GM23338 (cell line): ENCODE results near the gene SNPH. TPM values are rescaled to one million over a fixed set of nuclear protein-coding genes. Genes with fewer than 3 reads are reported as not detected.

Experiments used
- ATAC-seq: fragments of 200-7000 bp; cut with Tn5 transposase; 3 replicates; pipeline ENCODE4 v1.9.1; 2020
- DNase-seq: peaks from one replicate; pipeline ENCODE4 v3.0.0-alpha.2; 2015; ENCODE audit warnings: low spot score
- H2AFZ ChIP-seq: fragments of 200-600 bp; sonication (generic); 2 replicates; pipeline ENCODE4 v1.8.0; 2016; ENCODE audit warnings: antibody characterized with exemption, mild to moderate bottlenecking, moderate library complexity
- H3F3A ChIP-seq: fragments of 200-600 bp; sonication (generic); replicated peaks from 2 replicates; pipeline ENCODE4 v1.8.0; 2017; ENCODE audit warnings: antibody characterized with exemption, mixed run types, low read depth
- H3K27ac ChIP-seq: fragments of 200-600 bp; sonication (generic); 2 replicates; pipeline ENCODE4 v1.6.1; 2016; ENCODE audit warnings: low read depth
- H3K27me3 ChIP-seq: fragments of 200-600 bp; sonication (generic); 2 replicates; pipeline ENCODE4 v1.8.0; 2016; ENCODE audit warnings: mild to moderate bottlenecking, mixed run types, moderate library complexity; ENCODE audit not compliant: insufficient read depth
- H3K36me3 ChIP-seq: fragments of 200-600 bp; sonication (generic); 2 replicates; pipeline ENCODE4 v1.8.0; 2016; ENCODE audit warnings: mild to moderate bottlenecking; ENCODE audit not compliant: insufficient read depth
- H3K4me1 ChIP-seq: fragments of 200-600 bp; sonication (generic); 2 replicates; pipeline ENCODE4 v1.8.0; 2016; ENCODE audit warnings: mild to moderate bottlenecking, moderate library complexity; ENCODE audit not compliant: insufficient read depth
- H3K4me2 ChIP-seq: fragments of 200-600 bp; sonication (generic); 2 replicates; pipeline ENCODE4 v1.7.1; 2017; ENCODE audit warnings: mixed run types
- H3K4me3 ChIP-seq: fragments of 200-600 bp; sonication (generic); 2 replicates; pipeline ENCODE4 v1.6.1; 2016; ENCODE audit warnings: mixed run types
- H3K79me2 ChIP-seq: fragments of 200-600 bp; sonication (generic); replicated peaks from 2 replicates; pipeline ENCODE4 v1.8.0; 2017; ENCODE audit warnings: mild to moderate bottlenecking; ENCODE audit not compliant: insufficient read depth
- H3K9me2 ChIP-seq: fragments of 200-600 bp; sonication (generic); 2 replicates; pipeline ENCODE4 v1.8.0; 2017; ENCODE audit not compliant: insufficient read depth
- H4K20me1 ChIP-seq: fragments of 200-600 bp; sonication (generic); replicated peaks from 2 replicates; pipeline ENCODE4 v1.8.0; 2017; ENCODE audit warnings: mild to moderate bottlenecking; ENCODE audit not compliant: insufficient read depth
- H3K27ac Mint-ChIP-seq: 2 replicates; pipeline ENCODE4 v1.8.0; 2020; ENCODE audit warnings: inconsistent platforms, mild to moderate bottlenecking, moderate library complexity, mixed read lengths
- H3K27me3 Mint-ChIP-seq: 3 replicates; pipeline ENCODE4 v1.8.0; 2022; ENCODE audit warnings: low read depth, mild to moderate bottlenecking, moderate library complexity, mixed read lengths, inconsistent platforms; ENCODE audit not compliant: insufficient read depth, poor library complexity
- H3K36me3 Mint-ChIP-seq: 3 replicates; pipeline ENCODE4 v1.8.0; 2021; ENCODE audit warnings: low read depth, mild to moderate bottlenecking, inconsistent platforms, moderate library complexity, mixed read lengths
- H3K4me1 Mint-ChIP-seq: 3 replicates; pipeline ENCODE4 v1.8.0; 2020; ENCODE audit warnings: mild to moderate bottlenecking, inconsistent platforms, mixed read lengths
- H3K4me3 Mint-ChIP-seq: 3 replicates; pipeline ENCODE4 v1.8.0; 2021; ENCODE audit warnings: moderate library complexity, mild to moderate bottlenecking, inconsistent platforms, mixed read lengths
- H3K9me3 Mint-ChIP-seq: 3 replicates; pipeline ENCODE4 v1.8.0; 2020; ENCODE audit warnings: moderate library complexity, mild to moderate bottlenecking, inconsistent platforms, mixed read lengths
- CREB1 ChIP-seq: fragments of 250-450 bp; sonication (Bioruptor Pico); IDR thresholded peaks from 2 replicates; pipeline ENCODE4 v1.5.0; 2020; ENCODE audit warnings: low read depth, mild to moderate bottlenecking, moderate library complexity
- EZH2 ChIP-seq: fragments of 200-600 bp; sonication (generic); IDR thresholded peaks from one replicate; pipeline ENCODE4 v1.8.0; 2017; ENCODE audit warnings: antibody characterized with exemption, mild to moderate bottlenecking, low read depth; ENCODE audit not compliant: unreplicated experiment
- EZH2phosphoT487 ChIP-seq: fragments of 200-600 bp; sonication (generic); IDR thresholded peaks from one replicate; pipeline ENCODE4 v1.8.1; 2018; ENCODE audit warnings: antibody characterized with exemption; ENCODE audit not compliant: unreplicated experiment
- POLR2AphosphoS5 ChIP-seq: IDR thresholded peaks from 2 replicates; pipeline ENCODE4 v1.6.1; 2016; ENCODE audit warnings: antibody characterized with exemption, low read depth
- STAT1 ChIP-seq: IDR thresholded peaks from one replicate; pipeline ENCODE4 v1.6.1; 2016; ENCODE audit warnings: antibody characterized with exemption; ENCODE audit not compliant: unreplicated experiment
- ZNF331 ChIP-seq: fragments of 250-450 bp; sonication (Bioruptor Pico); IDR thresholded peaks from 2 replicates; pipeline ENCODE4 v1.5.0; 2020; ENCODE audit warnings: low read depth, mild to moderate bottlenecking, moderate library complexity
- polyA plus RNA-seq: library from polyadenylated mRNA; unstranded; fragments of >200 nt; fragmentation: Nextera tagmentation; extraction: Ambion mirVana; gene quantifications from 2 replicates; pipeline ENCODE4 v1.2.1, GENCODE V29; 2016
- total RNA-seq: library from RNA; depleted of rRNA; stranded (reverse); fragments of >200 nt; shearing (Covaris generic); gene quantifications from 2 replicates; pipeline ENCODE4 v1.2.3, GENCODE V29; 2014
- TF ChIP-seq, protein P1 (sequence below): fragments of 250-450 bp; sonication (Bioruptor Pico); IDR thresholded peaks from 2 replicates; pipeline ENCODE4 v1.5.0; 2020; ENCODE audit warnings: mild to moderate bottlenecking, moderate library complexity

The SNPH gene
- total and polyA plus RNA-seq, 2 experiments from 2014 or later: 1.5 to 5.8 TPM

DNA sequence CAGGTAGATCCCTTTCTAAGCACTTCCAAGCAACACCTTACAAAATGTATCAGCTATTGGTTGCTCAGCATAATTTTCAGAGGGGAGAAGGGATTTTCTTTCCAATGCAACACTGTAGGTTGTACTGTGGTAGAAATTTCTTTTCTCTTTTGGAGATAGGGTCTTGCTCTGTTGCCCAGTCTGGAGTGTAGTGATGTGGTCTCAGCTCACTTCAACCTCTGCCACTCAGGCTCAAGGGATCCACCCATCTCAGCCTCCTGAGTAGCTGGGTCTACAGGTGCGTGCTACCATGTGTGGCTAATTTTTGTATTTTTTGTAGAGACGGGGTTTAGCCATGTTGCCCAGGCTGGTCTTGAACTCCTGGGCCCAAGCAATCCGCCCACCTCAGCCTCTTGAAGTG lies 24.0 kb upstream of the SNPH start:
- no peak overlapping the region for H2AFZ ChIP-seq
- no peaks in the 10 kb centered on the region for H3K27me3 Mint-ChIP-seq

GRCh38 chr20:1242530-1242929 lies 23.6 kb upstream of the SNPH start:
- Mint-ChIP-seq H3K9me3 (no peaks in the 10 kb centered on the region), H3K27me3 (no peaks in the 10 kb centered on the region), H3K4me1 (peaks cover 5% of the 10 kb centered on the region; the same call in 2 of the 3 replicates), H3K27ac (no peak overlapping the region), H3K4me3 (no peak overlapping the region), H3K36me3 (no peaks in the 10 kb centered on the region)
- H3K36me3 ChIP-seq: no peaks in the 10 kb centered on the region
- H3K79me2 ChIP-seq: no peaks in the 10 kb centered on the region
- ATAC-seq (no peak), DNase-seq (no peak)
- H3K9me2 ChIP-seq: no peaks in the 10 kb centered on the region
- TF ChIP-seq EZH2 (no peak), STAT1 (no peak), POLR2AphosphoS5 (no peak), EZH2phosphoT487 (no peak)
- TF ChIP-seq, protein P1, sequence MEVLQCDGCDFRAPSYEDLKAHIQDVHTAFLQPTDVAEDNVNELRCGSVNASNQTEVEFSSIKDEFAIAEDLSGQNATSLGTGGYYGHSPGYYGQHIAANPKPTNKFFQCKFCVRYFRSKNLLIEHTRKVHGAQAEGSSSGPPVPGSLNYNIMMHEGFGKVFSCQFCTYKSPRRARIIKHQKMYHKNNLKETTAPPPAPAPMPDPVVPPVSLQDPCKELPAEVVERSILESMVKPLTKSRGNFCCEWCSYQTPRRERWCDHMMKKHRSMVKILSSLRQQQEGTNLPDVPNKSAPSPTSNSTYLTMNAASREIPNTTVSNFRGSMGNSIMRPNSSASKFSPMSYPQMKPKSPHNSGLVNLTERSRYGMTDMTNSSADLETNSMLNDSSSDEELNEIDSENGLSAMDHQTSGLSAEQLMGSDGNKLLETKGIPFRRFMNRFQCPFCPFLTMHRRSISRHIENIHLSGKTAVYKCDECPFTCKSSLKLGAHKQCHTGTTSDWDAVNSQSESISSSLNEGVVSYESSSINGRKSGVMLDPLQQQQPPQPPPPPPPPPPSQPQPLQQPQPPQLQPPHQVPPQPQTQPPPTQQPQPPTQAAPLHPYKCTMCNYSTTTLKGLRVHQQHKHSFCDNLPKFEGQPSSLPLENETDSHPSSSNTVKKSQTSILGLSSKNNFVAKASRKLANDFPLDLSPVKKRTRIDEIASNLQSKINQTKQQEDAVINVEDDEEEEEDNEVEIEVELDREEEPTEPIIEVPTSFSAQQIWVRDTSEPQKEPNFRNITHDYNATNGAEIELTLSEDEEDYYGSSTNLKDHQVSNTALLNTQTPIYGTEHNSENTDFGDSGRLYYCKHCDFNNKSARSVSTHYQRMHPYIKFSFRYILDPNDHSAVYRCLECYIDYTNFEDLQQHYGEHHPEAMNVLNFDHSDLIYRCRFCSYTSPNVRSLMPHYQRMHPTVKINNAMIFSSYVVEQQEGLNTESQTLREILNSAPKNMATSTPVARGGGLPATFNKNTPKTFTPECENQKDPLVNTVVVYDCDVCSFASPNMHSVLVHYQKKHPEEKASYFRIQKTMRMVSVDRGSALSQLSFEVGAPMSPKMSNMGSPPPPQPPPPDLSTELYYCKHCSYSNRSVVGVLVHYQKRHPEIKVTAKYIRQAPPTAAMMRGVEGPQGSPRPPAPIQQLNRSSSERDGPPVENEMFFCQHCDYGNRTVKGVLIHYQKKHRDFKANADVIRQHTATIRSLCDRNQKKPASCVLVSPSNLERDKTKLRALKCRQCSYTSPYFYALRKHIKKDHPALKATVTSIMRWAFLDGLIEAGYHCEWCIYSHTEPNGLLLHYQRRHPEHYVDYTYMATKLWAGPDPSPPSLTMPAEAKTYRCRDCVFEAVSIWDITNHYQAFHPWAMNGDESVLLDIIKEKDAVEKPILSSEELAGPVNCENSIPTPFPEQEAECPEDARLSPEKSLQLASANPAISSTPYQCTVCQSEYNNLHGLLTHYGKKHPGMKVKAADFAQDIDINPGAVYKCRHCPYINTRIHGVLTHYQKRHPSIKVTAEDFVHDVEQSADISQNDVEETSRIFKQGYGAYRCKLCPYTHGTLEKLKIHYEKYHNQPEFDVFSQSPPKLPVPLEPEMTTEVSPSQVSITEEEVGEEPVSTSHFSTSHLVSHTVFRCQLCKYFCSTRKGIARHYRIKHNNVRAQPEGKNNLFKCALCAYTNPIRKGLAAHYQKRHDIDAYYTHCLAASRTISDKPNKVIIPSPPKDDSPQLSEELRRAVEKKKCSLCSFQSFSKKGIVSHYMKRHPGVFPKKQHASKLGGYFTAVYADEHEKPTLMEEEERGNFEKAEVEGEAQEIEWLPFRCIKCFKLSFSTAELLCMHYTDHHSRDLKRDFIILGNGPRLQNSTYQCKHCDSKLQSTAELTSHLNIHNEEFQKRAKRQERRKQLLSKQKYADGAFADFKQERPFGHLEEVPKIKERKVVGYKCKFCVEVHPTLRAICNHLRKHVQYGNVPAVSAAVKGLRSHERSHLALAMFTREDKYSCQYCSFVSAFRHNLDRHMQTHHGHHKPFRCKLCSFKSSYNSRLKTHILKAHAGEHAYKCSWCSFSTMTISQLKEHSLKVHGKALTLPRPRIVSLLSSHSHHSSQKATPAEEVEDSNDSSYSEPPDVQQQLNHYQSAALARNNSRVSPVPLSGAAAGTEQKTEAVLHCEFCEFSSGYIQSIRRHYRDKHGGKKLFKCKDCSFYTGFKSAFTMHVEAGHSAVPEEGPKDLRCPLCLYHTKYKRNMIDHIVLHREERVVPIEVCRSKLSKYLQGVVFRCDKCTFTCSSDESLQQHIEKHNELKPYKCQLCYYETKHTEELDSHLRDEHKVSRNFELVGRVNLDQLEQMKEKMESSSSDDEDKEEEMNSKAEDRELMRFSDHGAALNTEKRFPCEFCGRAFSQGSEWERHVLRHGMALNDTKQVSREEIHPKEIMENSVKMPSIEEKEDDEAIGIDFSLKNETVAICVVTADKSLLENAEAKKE (CRISPR knock-in tag): no peak
- H3K4me1 ChIP-seq: no peaks in the 10 kb centered on the region
- no peak overlapping the region for H3K27ac ChIP-seq
- H3K4me3 ChIP-seq: no peak overlapping the region
- no peaks in the 10 kb centered on the region for H4K20me1 ChIP-seq
- H3K27me3 ChIP-seq: no peaks in the 10 kb centered on the region
- H3F3A ChIP-seq: no peaks in the 10 kb centered on the region
- no peak overlapping the region for H2AFZ ChIP-seq
- no peak overlapping the region for H3K4me2 ChIP-seq

More for the DNA sequence above, 24.0 kb upstream of the SNPH start:
- H3K27ac Mint-ChIP-seq: no peak overlapping the region
- Histone ChIP-seq H3K4me3 (no peak overlapping the region), H3F3A (no peaks in the 10 kb centered on the region), H3K79me2 (no peaks in the 10 kb centered on the region), H3K9me2 (no peaks in the 10 kb centered on the region), H3K27ac (no peak overlapping the region), H3K4me1 (no peaks in the 10 kb centered on the region), H3K27me3 (no peaks in the 10 kb centered on the region), H3K4me2 (no peak overlapping the region), H4K20me1 (no peaks in the 10 kb centered on the region), H3K36me3 (no peaks in the 10 kb centered on the region)
- DNase-seq (no peak), ATAC-seq (no peak)
- TF ChIP-seq EZH2phosphoT487: no peak
- TF ChIP-seq CREB1: no peak
- TF ChIP-seq ZNF331: no peak
- TF ChIP-seq EZH2: no peak
- TF ChIP-seq STAT1: no peak
- peaks cover 5% of the 10 kb centered on the region; the same call in 2 of the 3 replicates for H3K4me1 Mint-ChIP-seq
- no peak overlapping the region for H3K4me3 Mint-ChIP-seq
- H3K36me3 Mint-ChIP-seq: no peaks in the 10 kb centered on the region
- H3K9me3 Mint-ChIP-seq: no peaks in the 10 kb centered on the region
